Lung (tissue), 12 donors: ENCODE data around the gene SLC4A2. TPM values are rescaled to one million over a fixed set of nuclear protein-coding genes. Genes with fewer than 3 reads are reported as not detected.
"Not testable (repeated sequence)": the region's sequence is repeated elsewhere in the genome, so short reads cannot be mapped to it uniquely, and the experiment has no call there.

Experiments used
- ATAC-seq: fragments of 200-7000 bp; cut with Tn5 transposase; one replicate; pipeline ENCODE4 v1.9.1; 2020; ENCODE audit warnings: moderate number of reproducible peaks; ENCODE audit not compliant: insufficient read depth, low FRiP score
- DNase-seq, 3 donors: peaks; one replicate each; pipeline ENCODE4 v3.0.0-alpha.2; 2013 to 2017
- H3K27ac ChIP-seq, 2 donors: one replicate each; pipeline ENCODE4 v1.5.1; 2013; ENCODE audit warnings: mild to moderate bottlenecking in 2 of 2, moderate library complexity in 2 of 2, control low read depth in 1 of 2, inconsistent platforms in 1 of 2, low read depth in 1 of 2, low read length in 1 of 2
- H3K27me3 ChIP-seq, 3 donors: one replicate each; pipeline ENCODE4 v1.5.1; 2013; ENCODE audit warnings: low read length in 2 of 3; ENCODE audit not compliant: control insufficient read depth in 3 of 3, insufficient read depth in 3 of 3
- H3K36me3 ChIP-seq, 4 donors: one replicate each; pipeline ENCODE4 v1.5.1; 2013; ENCODE audit warnings: low read length in 4 of 4, mild to moderate bottlenecking in 1 of 4, moderate library complexity in 1 of 4; ENCODE audit not compliant: control insufficient read depth in 4 of 4, insufficient read depth in 4 of 4
- H3K4me1 ChIP-seq, 5 donors: one replicate each; pipeline ENCODE4 v1.5.1; 2013; ENCODE audit warnings: low read length in 5 of 5, mild to moderate bottlenecking in 2 of 5, moderate library complexity in 1 of 5; ENCODE audit not compliant: control insufficient read depth in 5 of 5, insufficient read depth in 5 of 5
- H3K4me3 ChIP-seq: one replicate; pipeline ENCODE4 v1.5.1; 2013; ENCODE audit warnings: mild to moderate bottlenecking, control low read depth, moderate library complexity
- H3K9ac ChIP-seq, 2 donors: one replicate each; pipeline ENCODE4 v1.5.1; 2013; ENCODE audit warnings: low read length in 2 of 2, control low read depth in 1 of 2; ENCODE audit not compliant: insufficient read depth in 1 of 2
- H3K9me3 ChIP-seq, 4 donors: one replicate each; pipeline ENCODE4 v1.5.1; 2013; ENCODE audit warnings: low read length in 3 of 4, mild to moderate bottlenecking in 1 of 4, moderate library complexity in 1 of 4; ENCODE audit not compliant: control insufficient read depth in 4 of 4, insufficient read depth in 3 of 4
- CTCF ChIP-seq: IDR thresholded peaks from 2 replicates; pipeline ENCODE4 v1.5.1; 2012; ENCODE audit warnings: mild to moderate bottlenecking; ENCODE audit errors: control extremely low read depth, extremely low read depth
- WGBS, 2 donors: extraction: QIAGEN DNeasy Blood & Tissue Kit; methylation state at CpG; one replicate each; pipeline ENCODE4 v1.1.7; 2013; 5-methylcytosine and 5-hydroxymethylcytosine counted together
- polyA plus RNA-seq, 2 donors: library from polyadenylated mRNA; stranded (reverse); fragments of 200-250 nt; gene quantifications; one replicate each; pipeline ENCODE4 v1.2.1, GENCODE V29; 2013
- total RNA-seq, 2 donors: library from RNA; depleted of rRNA in 1 of 2; stranded (reverse); fragments of >200 nt in 1 of 2; gene quantifications; one replicate each; pipeline ENCODE4 v1.2.1, GENCODE V29; 2014 to 2021
- donor health status: control.
- donor health status: control.
- donor health status: Bipolar disorder and iron deficiency.
- donor health status: healthy.
- donor health status: DM: yes; HTN: yes; CAD: no.

The SLC4A2 gene
- total and polyA plus RNA-seq, 4 donors: 66.3 to 173 (median 120) TPM

- 63 to 71% methylated on average over 17 to 18 of the region's 18 CpGs for WGBS, 2 donors
- peaks cover 0 to 8% (median 0%) of the 10 kb centered on the region in 5 donors for H3K4me1 ChIP-seq
- no peak overlapping the region for H3K4me3 ChIP-seq
- no peaks in the 10 kb centered on the region for H3K27me3 ChIP-seq
- H3K9me3 ChIP-seq: peaks cover 0 to 2% (median 0%) of the 10 kb centered on the region in 4 donors
- H3K9ac ChIP-seq: no peak overlapping the region
- ATAC-seq (no peak), DNase-seq (no peak)
- no peak overlapping the region for H3K27ac ChIP-seq
- peaks cover 0 to 28% (median 5%) of the 10 kb centered on the region in 4 donors for H3K36me3 ChIP-seq
- no peak for TF ChIP-seq CTCF
Measured at GRCh38 chr7:151039850-151040548, 19.4 kb upstream of the SLC4A2 start.

- 94 to 95% methylated on average over 30 of the region's 30 CpGs for WGBS, 2 donors
- peaks cover 0 to 2% (median 0%) of the 10 kb centered on the region in 4 donors for H3K9me3 ChIP-seq
- H3K9ac ChIP-seq: no peak overlapping the region
- no peak overlapping the region for H3K27ac ChIP-seq
- H3K36me3 ChIP-seq: peaks cover 0 to 22% (median 2%) of the 10 kb centered on the region in 4 donors
- DNase-seq: no peak
- TF ChIP-seq CTCF: no peak
- H3K27me3 ChIP-seq: no peaks in the 10 kb centered on the region
- H3K4me3 ChIP-seq: no peak overlapping the region
- H3K4me1 ChIP-seq: peaks cover 0 to 8% (median 0%) of the 10 kb centered on the region in 5 donors
- no peak for ATAC-seq
Measured at GRCh38 chr7:151040616-151041375, 18.6 kb upstream of the SLC4A2 start.

- H3K27ac ChIP-seq, DNase-seq, H3K4me3 ChIP-seq, H3K9me3 ChIP-seq, ATAC-seq, H3K9ac ChIP-seq, H3K27me3 ChIP-seq: not testable (repeated sequence)
- Histone ChIP-seq H3K4me1 (peaks cover 0 to 34% (median 7%) of the 10 kb centered on the region in 5 donors), H3K36me3 (peaks cover 0 to 12% (median 3%) of the 10 kb centered on the region in 4 donors)
- WGBS, 2 donors: 89% methylated on average over 10 of the region's 10 CpGs
Measured at GRCh38 chr7:151043449-151043848, 15.9 kb upstream of the SLC4A2 start.

- Histone ChIP-seq H3K9me3 (peaks cover 0 to 2% (median 0%) of the 10 kb centered on the region in 4 donors), H3K27me3 (no peaks in the 10 kb centered on the region), H3K27ac (no peak overlapping the region), H3K36me3 (peaks cover 0 to 12% (median 3%) of the 10 kb centered on the region in 4 donors), H3K4me1 (peaks cover 0 to 34% (median 3%) of the 10 kb centered on the region in 5 donors), H3K4me3 (no peak overlapping the region), H3K9ac (no peak overlapping the region)
- 97% methylated on average over 20 of the region's 20 CpGs for WGBS, 2 donors
- ATAC-seq (no peak), DNase-seq (no peak)
- no peak for TF ChIP-seq CTCF
Measured at GRCh38 chr7:151043959-151044358, 15.4 kb upstream of the SLC4A2 start.
